Keratinocyte (primary cell): Measurements from ENCODE around the gene CHD9NB. TPM values are rescaled to one million over a fixed set of nuclear protein-coding genes. Genes with fewer than 3 reads are reported as not detected.
A peak's percentile ranks its signal among the peaks of the same experiment; 100 is the strongest.

Experiments
- DNase-seq: peaks from one replicate; pipeline ENCODE4 v3.0.0-alpha.2; 2011; ENCODE audit warnings: low read depth, missing footprints, low spot score
- FAIRE-seq: peaks from 2 replicates; lab custom pipeline; 2011; peaks lifted over from hg19 to GRCh38; lab: Jason Lieb, UNC
- H2AFZ ChIP-seq: 2 replicates; pipeline ENCODE4 v1.6.0; 2012; ENCODE audit warnings: low read length, control low read depth, inconsistent platforms; ENCODE audit not compliant: control insufficient read depth
- H3K27ac ChIP-seq: 2 replicates; pipeline ENCODE4 v1.5.1; 2011; ENCODE audit warnings: low read length; ENCODE audit not compliant: control insufficient read depth, insufficient read depth
- H3K27me3 ChIP-seq: 3 replicates; pipeline ENCODE4 v1.6.0; 2011; ENCODE audit warnings: low read length; ENCODE audit not compliant: control insufficient read depth, insufficient read depth; ENCODE audit errors: extremely low read depth
- H3K36me3 ChIP-seq, 2 experiments: 2 replicates in 1 of 2; 3 replicates in 1 of 2; pipeline ENCODE4 v1.5.1; 2011; ENCODE audit warnings: low read length in 2 of 2, mild to moderate bottlenecking in 1 of 2; ENCODE audit not compliant: control insufficient read depth in 2 of 2, insufficient read depth in 2 of 2; ENCODE audit errors: extremely low read depth in 1 of 2
- H3K4me1 ChIP-seq: 3 replicates; pipeline ENCODE4 v1.5.1; 2011; ENCODE audit warnings: low read length; ENCODE audit not compliant: control insufficient read depth, insufficient read depth; ENCODE audit errors: extremely low read depth
- H3K4me2 ChIP-seq: 3 replicates; pipeline ENCODE4 v1.6.0; 2011; ENCODE audit warnings: low read depth, low read length; ENCODE audit not compliant: control insufficient read depth, insufficient read depth; ENCODE audit errors: extremely low read depth
- H3K4me3 ChIP-seq, 3 experiments: fragments of 200-600 bp in 1 of 3; sonication (generic) in 1 of 3; 2 replicates in 2 of 3; 3 replicates in 1 of 3; pipeline ENCODE4 v1.5.1; 2011 to 2016; ENCODE audit warnings: low read length in 3 of 3, mild to moderate bottlenecking in 3 of 3, control low read depth in 2 of 3, inconsistent platforms in 1 of 3, low read depth in 1 of 3, mixed read lengths in 1 of 3, mixed run types in 1 of 3, moderate library complexity in 1 of 3; ENCODE audit not compliant: control insufficient read depth in 2 of 3, insufficient read depth in 2 of 3; ENCODE audit errors: extremely low read depth in 1 of 3
- H3K79me2 ChIP-seq: 2 replicates; pipeline ENCODE4 v1.6.0; 2012; ENCODE audit warnings: low read length; ENCODE audit not compliant: control insufficient read depth, insufficient read depth
- H3K9ac ChIP-seq: 3 replicates; pipeline ENCODE4 v1.6.0; 2011; ENCODE audit warnings: low read length; ENCODE audit not compliant: control insufficient read depth, insufficient read depth; ENCODE audit errors: extremely low read depth
- H3K9me1 ChIP-seq: 3 replicates; pipeline ENCODE4 v1.6.0; 2011; ENCODE audit warnings: low read length; ENCODE audit not compliant: control insufficient read depth, insufficient read depth; ENCODE audit errors: extremely low read depth
- H3K9me3 ChIP-seq: 2 replicates; pipeline ENCODE4 v1.5.1; 2012; ENCODE audit warnings: low read depth, low read length; ENCODE audit not compliant: control insufficient read depth
- H4K20me1 ChIP-seq: 3 replicates; pipeline ENCODE4 v1.6.0; 2011; ENCODE audit warnings: low read length; ENCODE audit not compliant: control insufficient read depth, insufficient read depth; ENCODE audit errors: extremely low read depth
- CTCF ChIP-seq, 3 experiments: IDR thresholded peaks in 1 of 3; conservative IDR thresholded peaks in 1 of 3; optimal IDR thresholded peaks in 1 of 3; 2 replicates in 2 of 3; 3 replicates in 1 of 3; pipeline versions ENCODE3 to v1.5.1; 2011; ENCODE audit warnings: low read length in 3 of 3, mild to moderate bottlenecking in 3 of 3, moderate library complexity in 2 of 3, control low read depth in 1 of 3, inconsistent platforms in 1 of 3; ENCODE audit not compliant: insufficient read depth in 2 of 3; ENCODE audit errors: extremely low read depth in 1 of 3
- EZH2 ChIP-seq: IDR thresholded peaks from one replicate; pipeline ENCODE4 v1.6.1; 2012; ENCODE audit warnings: inconsistent platforms, mild to moderate bottlenecking, low read length, moderate library complexity
- dilution Hi-C: fragments of 300-500 bp; cut with MboI; formaldehyde crosslinking; loops from one replicate; pipeline ENCODE4 v1.7.0; 2020; ENCODE audit warnings: low sequenced_read_pairs; ENCODE audit not compliant: extremely low pct_ligation_motif_present
- polyA plus RNA-seq, 5 experiments: library from polyadenylated mRNA; depleted of rRNA in 3 of 5; stranded (reverse) in 3 of 5; stranded (forward) in 1 of 5; unstranded in 1 of 5; fragments of >200 nt; gene quantifications; 1 replicate in 1 of 5; 2 replicates in 3 of 5; 3 replicates in 1 of 5; pipeline versions ENCODE4 v1.2.1 to v1.2.3, GENCODE V29; 2011 to 2012; ENCODE audit warnings: missing spikeins in 2 of 5, low read depth in 1 of 5, low replicate concordance in 1 of 5

The CHD9NB gene
- polyA plus RNA-seq, 1 donor (not counting 4 experiments of a cell fraction or from before 2014, with no cell fraction given), result 0.64 TPM

GRCh38 chr16:53092284-53092683, 39.6 kb upstream of the CHD9NB start:
- Histone ChIP-seq H3K4me2 (peak overlapping the region; percentile 78), H3K4me3 (no peak overlapping the region), H3K27ac (no peak overlapping the region), H3K9ac (no peak overlapping the region), H4K20me1 (no peaks in the 10 kb centered on the region), H3K9me3 (no peaks in the 10 kb centered on the region), H3K79me2 (peaks cover 31% of the 10 kb centered on the region), H3K27me3 (no peaks in the 10 kb centered on the region), H3K9me1 (no peaks in the 10 kb centered on the region), H3K36me3 (no peaks in the 10 kb centered on the region), H2AFZ (no peak overlapping the region), H3K4me1 (peaks cover 42% of the 10 kb centered on the region)
- TF ChIP-seq EZH2 (no peak), CTCF (optimal IDR thresholded peaks at IDR 0.05 in 1 of 3, IDR thresholded peaks at IDR 0.05 in 1 of 3, conservative IDR thresholded peaks at IDR 0.05 in 1 of 3; ENCODE audit: extremely low read depth in 1 of 3, insufficient read depth in 2 of 3, low read length in 3 of 3) (no peak)
- DNase-seq (no peak), FAIRE-seq (no peak)
- dilution Hi-C loops, result no loop called here

- H3K4me1 ChIP-seq, result peaks cover 46% of the 10 kb centered on the region
- peak overlapping the region; percentile 31 for H3K9ac ChIP-seq
- TF ChIP-seq CTCF (optimal IDR thresholded peaks at IDR 0.05 in 1 of 3, IDR thresholded peaks at IDR 0.05 in 1 of 3, conservative IDR thresholded peaks at IDR 0.05 in 1 of 3; ENCODE audit: extremely low read depth in 1 of 3, insufficient read depth in 2 of 3, low read length in 3 of 3) (no peak), EZH2 (no peak)
- no peaks in the 10 kb centered on the region for H3K27me3 ChIP-seq
- H3K79me2 ChIP-seq, result peaks cover 27% of the 10 kb centered on the region
- H4K20me1 ChIP-seq, result no peaks in the 10 kb centered on the region
- H3K4me3 ChIP-seq, result peak overlapping the region in 1 of 3 experiments; percentile 19
- H2AFZ ChIP-seq, result no peak overlapping the region
- H3K9me1 ChIP-seq, result no peaks in the 10 kb centered on the region
- DNase-seq (no peak), FAIRE-seq (peak; percentile 88)
- peak overlapping the region; percentile 66 for H3K27ac ChIP-seq
- dilution Hi-C loops, result no loop called here
- no peaks in the 10 kb centered on the region for H3K36me3 ChIP-seq
- H3K4me2 ChIP-seq, result peak overlapping the region; percentile 78
- no peaks in the 10 kb centered on the region for H3K9me3 ChIP-seq
Measured at GRCh38 chr16:53091466-53092211, 38.9 kb upstream of the CHD9NB start.
